BLaER1 (cell line): ENCODE results near the gene PCDHA1.

ENCODE experiments used
- H3K27ac ChIP-seq: shearing (Covaris generic); formaldehyde crosslinking; 2 replicates; pipeline ENCODE4 v1.8.1; 2022
- H3K27me3 ChIP-seq: shearing (Covaris generic); formaldehyde crosslinking; 2 replicates; pipeline ENCODE4 v1.8.1; 2022
- H3K36me3 ChIP-seq: shearing (Covaris generic); formaldehyde crosslinking; 2 replicates; pipeline ENCODE4 v1.8.1; 2022
- H3K4me1 ChIP-seq: shearing (Covaris generic); formaldehyde crosslinking; 2 replicates; pipeline ENCODE4 v1.8.1; 2022
- H3K4me2 ChIP-seq: shearing (Covaris generic); formaldehyde crosslinking; 2 replicates; pipeline ENCODE4 v1.8.1; 2022
- H3K4me3 ChIP-seq: shearing (Covaris generic); formaldehyde crosslinking; 2 replicates; pipeline ENCODE4 v1.8.1; 2022
- H3K9ac ChIP-seq: shearing (Covaris generic); formaldehyde crosslinking; 2 replicates; pipeline ENCODE4 v1.8.1; 2022
- H3K9me3 ChIP-seq: shearing (Covaris generic); formaldehyde crosslinking; 2 replicates; pipeline ENCODE4 v1.8.1; 2022
- H4K20me1 ChIP-seq: shearing (Covaris generic); formaldehyde crosslinking; 2 replicates; pipeline ENCODE4 v1.8.1; 2022
- Cebpa-rat ChIP-seq: shearing (Covaris generic); IDR thresholded peaks from 2 replicates; pipeline ENCODE4 v1.8.1; 2022

Gene PCDHA1

DNA sequence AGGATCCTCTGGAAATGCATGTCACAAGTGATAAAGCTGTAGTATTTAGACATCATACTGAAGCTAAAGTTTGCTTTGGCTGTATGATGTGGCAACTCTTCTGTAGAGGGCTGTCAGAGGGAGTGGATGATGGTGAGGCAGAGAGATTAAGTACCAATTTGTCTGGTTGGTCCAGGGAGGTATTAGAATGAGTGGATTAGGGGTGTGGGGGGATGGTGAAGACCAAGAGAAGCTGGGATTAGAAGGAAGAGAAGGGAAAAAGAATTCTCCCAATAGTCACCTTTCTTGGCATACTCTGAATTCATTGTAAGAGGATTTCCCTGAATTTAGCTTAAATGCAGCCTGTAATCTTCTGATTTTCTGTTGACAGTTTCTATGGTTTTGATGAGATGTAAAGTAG is 183.9 kb downstream of the PCDHA1 start:
- TF ChIP-seq Cebpa-rat: no peak

DNA sequence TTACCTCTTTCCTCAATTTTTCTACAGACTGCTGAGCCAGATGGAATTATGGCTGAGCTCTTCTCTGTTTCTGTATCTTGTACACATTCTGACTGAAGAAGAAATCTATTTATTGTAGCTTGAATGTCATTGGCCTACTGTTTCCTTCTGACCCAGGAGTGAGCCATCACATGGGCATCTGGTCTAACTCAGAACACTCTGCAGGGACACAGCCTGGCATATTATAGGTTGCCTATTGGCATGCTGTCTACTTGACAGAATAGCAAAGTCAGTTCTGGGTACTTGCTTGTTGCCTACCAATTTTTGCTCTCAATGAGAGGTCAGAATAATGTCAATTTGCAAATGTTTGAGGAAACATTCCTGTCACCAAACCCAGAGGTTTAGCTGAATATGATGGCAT is 187.6 kb downstream of the PCDHA1 start:
- Histone ChIP-seq H3K4me2 (no peak overlapping the region), H4K20me1 (no peaks in the 10 kb centered on the region), H3K4me1 (no peaks in the 10 kb centered on the region), H3K9ac (no peak overlapping the region), H3K27me3 (no peaks in the 10 kb centered on the region), H3K9me3 (no peaks in the 10 kb centered on the region), H3K36me3 (no peaks in the 10 kb centered on the region), H3K4me3 (no peak overlapping the region), H3K27ac (no peak overlapping the region)
- no peak for TF ChIP-seq Cebpa-rat

More for the DNA sequence above, 183.9 kb downstream of the PCDHA1 start:
- no peaks in the 10 kb centered on the region for H3K4me1 ChIP-seq
- H3K9me3 ChIP-seq: peaks cover 18% of the 10 kb centered on the region
- no peaks in the 10 kb centered on the region for H3K27me3 ChIP-seq
- no peak overlapping the region for H3K4me2 ChIP-seq
- H3K4me3 ChIP-seq: no peak overlapping the region
- H3K36me3 ChIP-seq: no peaks in the 10 kb centered on the region; the same call in 1 of the 2 replicates
- no peak overlapping the region for H3K9ac ChIP-seq
- no peak overlapping the region for H3K27ac ChIP-seq
- H4K20me1 ChIP-seq: no peaks in the 10 kb centered on the region

DNA sequence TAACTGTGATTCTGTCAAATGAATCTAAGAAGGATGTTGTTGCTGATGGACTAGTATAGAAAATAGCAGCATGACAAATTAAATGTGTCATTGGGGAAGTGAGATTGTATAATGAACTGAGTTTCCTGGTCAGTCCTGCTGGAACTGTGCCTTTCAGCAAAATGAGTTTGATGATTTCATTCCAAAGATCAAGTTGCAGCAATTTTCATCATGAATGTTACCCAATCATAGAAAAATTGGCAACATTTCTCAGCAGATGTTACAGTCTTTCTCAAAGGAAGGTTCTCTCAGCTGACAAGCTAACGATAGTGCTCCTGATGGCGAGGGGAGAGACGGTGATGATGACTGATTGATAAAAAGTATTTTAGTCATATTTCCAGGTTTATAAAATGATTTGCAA is 191.1 kb downstream of the PCDHA1 start:
- H3K9ac ChIP-seq: no peak overlapping the region
- H3K4me3 ChIP-seq: no peak overlapping the region
- H3K27me3 ChIP-seq: no peaks in the 10 kb centered on the region
- no peak for TF ChIP-seq Cebpa-rat
- H4K20me1 ChIP-seq: no peaks in the 10 kb centered on the region
- no peaks in the 10 kb centered on the region for H3K36me3 ChIP-seq
- no peaks in the 10 kb centered on the region for H3K9me3 ChIP-seq
- no peaks in the 10 kb centered on the region for H3K4me1 ChIP-seq
- no peak overlapping the region for H3K4me2 ChIP-seq
- H3K27ac ChIP-seq: no peak overlapping the region

DNA sequence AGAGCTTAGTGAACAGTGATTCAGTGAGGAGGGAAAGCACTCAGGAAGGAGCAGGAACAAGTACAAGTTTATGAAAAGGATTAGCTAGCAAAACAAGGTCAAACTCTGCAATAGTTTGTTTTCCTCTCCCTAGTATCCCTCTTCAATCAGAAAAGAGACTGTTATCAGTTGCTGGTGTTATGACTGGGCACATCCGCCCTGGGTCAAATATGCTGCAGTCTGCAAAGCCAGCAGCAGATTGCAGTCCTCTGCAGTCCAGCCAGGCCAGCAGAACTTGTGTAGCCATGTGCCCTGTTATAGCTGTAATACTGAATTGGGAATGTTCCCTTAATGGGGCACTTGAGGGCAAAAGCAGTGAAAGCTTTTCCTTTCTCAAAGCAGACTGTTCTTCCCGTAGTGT is 192.3 kb downstream of the PCDHA1 start:
- no peak overlapping the region for H3K4me2 ChIP-seq
- no peaks in the 10 kb centered on the region for H3K4me1 ChIP-seq
- no peaks in the 10 kb centered on the region for H4K20me1 ChIP-seq
- H3K36me3 ChIP-seq: no peaks in the 10 kb centered on the region
- H3K9me3 ChIP-seq: no peaks in the 10 kb centered on the region
- H3K4me3 ChIP-seq: no peak overlapping the region
- TF ChIP-seq Cebpa-rat: no peak
- H3K27me3 ChIP-seq: no peaks in the 10 kb centered on the region
- H3K9ac ChIP-seq: no peak overlapping the region
- no peak overlapping the region for H3K27ac ChIP-seq

DNA sequence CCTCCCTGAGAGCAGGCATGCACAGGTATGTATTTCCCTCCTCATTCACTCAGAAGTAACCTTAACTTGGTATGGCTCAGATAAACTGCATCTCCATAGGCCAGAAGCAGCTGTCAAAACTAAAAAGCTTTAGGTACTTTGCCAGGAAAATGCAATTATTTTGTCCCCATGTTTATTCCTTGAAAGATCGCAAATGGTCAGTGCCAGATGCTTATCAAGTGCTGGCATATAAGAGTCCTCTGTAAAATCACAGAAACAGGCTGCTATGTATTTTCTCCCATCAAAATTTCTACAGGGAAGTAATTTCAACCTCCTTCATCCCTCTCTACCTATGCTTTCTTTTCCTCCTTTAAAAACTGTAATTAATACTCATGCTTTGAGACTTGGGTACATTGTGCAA is 193.0 kb downstream of the PCDHA1 start:
- no peak overlapping the region for H3K4me2 ChIP-seq
- no peaks in the 10 kb centered on the region for H4K20me1 ChIP-seq
- H3K4me3 ChIP-seq: no peak overlapping the region
- no peak overlapping the region for H3K9ac ChIP-seq
- H3K9me3 ChIP-seq: no peaks in the 10 kb centered on the region
- H3K27me3 ChIP-seq: no peaks in the 10 kb centered on the region
- no peaks in the 10 kb centered on the region for H3K4me1 ChIP-seq
- no peak overlapping the region for H3K27ac ChIP-seq
- TF ChIP-seq Cebpa-rat: no peak
- H3K36me3 ChIP-seq: no peaks in the 10 kb centered on the region

DNA sequence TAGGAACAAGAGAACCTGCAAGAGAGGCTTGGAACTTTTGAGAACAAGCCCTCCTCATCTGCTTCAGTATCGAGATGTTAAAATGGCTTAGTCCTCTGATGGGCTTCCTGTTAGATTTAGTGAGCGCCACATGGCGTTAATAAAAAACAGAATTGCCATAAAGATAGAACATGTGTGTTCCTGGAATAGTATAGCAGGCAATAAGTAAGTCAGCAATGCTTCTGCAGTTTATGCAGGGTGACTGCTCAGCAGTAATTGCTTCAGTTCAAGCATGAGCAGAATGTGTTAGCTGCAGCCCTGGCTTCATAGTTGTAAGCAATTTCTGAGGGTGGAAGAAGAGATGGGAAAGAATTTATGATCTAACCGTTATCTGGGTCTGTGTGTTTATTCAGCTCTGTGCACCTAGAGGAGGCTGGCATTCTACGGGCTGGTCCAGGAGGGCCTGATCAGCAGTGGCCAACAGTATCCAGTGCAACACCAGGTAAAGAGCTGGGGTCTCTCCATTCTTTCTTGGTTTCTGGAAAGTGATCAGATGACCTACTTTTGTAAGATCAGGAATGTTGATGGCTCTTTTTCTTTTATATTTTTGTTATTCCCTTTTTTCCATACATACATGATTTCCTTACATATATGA is 196.3 kb downstream of the PCDHA1 start:
- no peak overlapping the region for H3K27ac ChIP-seq

DNA sequence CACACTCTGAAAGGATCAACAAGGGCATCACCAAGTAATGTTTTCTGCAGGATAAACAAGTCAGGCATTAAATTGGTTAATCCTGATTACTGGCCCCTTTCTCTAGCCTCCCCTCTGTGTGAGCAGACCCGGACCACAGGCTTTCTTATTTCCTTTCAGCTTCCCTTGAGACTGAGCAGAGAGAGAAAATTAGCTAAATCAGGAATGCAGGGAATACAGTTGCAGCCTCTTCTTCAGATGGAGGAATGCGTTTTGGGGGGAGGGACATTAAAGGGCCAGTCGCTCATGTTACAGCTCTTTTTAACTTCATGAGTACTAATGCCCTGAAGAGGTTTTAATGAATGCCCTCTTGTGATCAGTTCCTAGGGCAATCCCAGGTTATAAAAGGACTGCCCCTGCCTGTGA is 200.2 kb downstream of the PCDHA1 start:
- Histone ChIP-seq H3K36me3 (no peaks in the 10 kb centered on the region), H3K9me3 (no peaks in the 10 kb centered on the region), H3K27ac (no peak overlapping the region), H3K4me2 (no peak overlapping the region), H3K9ac (no peak overlapping the region), H3K27me3 (no peaks in the 10 kb centered on the region), H3K4me1 (0 out of 2 replicates have a peak, but pooled peaks cover 4% of the 10 kb centered on the region), H4K20me1 (no peaks in the 10 kb centered on the region), H3K4me3 (no peak overlapping the region)
- no peak for TF ChIP-seq Cebpa-rat

More for the DNA sequence above, 196.3 kb downstream of the PCDHA1 start:
- Histone ChIP-seq H3K4me2 (no peak overlapping the region), H3K4me3 (no peak overlapping the region), H3K9me3 (no peaks in the 10 kb centered on the region), H3K27me3 (no peaks in the 10 kb centered on the region), H3K9ac (no peak overlapping the region), H4K20me1 (no peaks in the 10 kb centered on the region), H3K36me3 (no peaks in the 10 kb centered on the region), H3K4me1 (0 out of 2 replicates have a peak, but pooled peaks cover 4% of the 10 kb centered on the region)
- TF ChIP-seq Cebpa-rat: no peak

DNA sequence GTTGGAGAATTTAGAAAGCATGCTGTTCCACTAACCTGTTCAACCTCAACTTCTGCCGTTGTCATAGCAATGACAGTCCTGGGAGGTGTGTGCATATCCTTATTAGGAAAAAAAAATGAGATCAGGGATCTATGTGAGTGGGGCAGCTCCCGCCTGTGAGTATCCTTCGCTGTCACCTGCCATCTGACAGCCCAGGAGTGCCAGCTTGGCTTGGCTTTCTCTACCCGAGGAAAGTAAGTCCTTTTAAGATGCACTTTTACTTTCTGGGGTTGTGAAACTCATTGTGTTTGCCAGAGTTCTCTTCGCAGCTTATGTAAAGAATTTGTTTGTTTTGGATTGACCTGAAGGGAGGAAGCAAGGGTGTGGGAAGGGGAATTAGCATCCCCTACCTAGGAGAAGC is 202.2 kb downstream of the PCDHA1 start:
- Histone ChIP-seq H3K4me1 (0 out of 2 replicates have a peak, but pooled peaks cover 4% of the 10 kb centered on the region), H3K36me3 (no peaks in the 10 kb centered on the region), H3K4me2 (no peak overlapping the region), H3K4me3 (no peak overlapping the region), H4K20me1 (no peaks in the 10 kb centered on the region), H3K9ac (no peak overlapping the region), H3K9me3 (no peaks in the 10 kb centered on the region), H3K27ac (no peak overlapping the region), H3K27me3 (no peaks in the 10 kb centered on the region)
- no peak for TF ChIP-seq Cebpa-rat

DNA sequence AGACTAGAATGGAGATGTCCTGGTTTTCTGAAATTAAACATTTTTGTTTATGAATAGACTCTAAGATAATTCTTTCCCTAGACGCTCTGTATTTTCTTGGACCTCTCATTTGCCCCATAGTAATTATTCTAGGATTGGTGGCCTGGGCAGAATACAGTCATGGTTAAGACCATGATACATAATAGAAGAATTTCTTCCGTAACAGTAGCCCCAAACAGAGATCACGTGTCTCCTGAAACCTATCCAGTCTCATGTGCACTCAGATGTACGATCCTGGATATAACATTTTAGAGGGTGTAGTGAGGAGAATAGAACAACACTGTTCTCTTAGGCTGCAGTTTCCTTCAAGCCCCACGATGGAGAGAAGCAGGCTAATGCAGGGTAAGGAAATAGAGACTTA is 202.7 kb downstream of the PCDHA1 start:
- no peak overlapping the region for H3K4me3 ChIP-seq
- H3K36me3 ChIP-seq: no peaks in the 10 kb centered on the region
- H3K4me2 ChIP-seq: no peak overlapping the region
- no peaks in the 10 kb centered on the region for H4K20me1 ChIP-seq
- no peaks in the 10 kb centered on the region for H3K9me3 ChIP-seq
- 0 out of 2 replicates have a peak, but pooled peaks cover 4% of the 10 kb centered on the region for H3K4me1 ChIP-seq
- no peak overlapping the region for H3K9ac ChIP-seq
- H3K27me3 ChIP-seq: no peaks in the 10 kb centered on the region
- no peak for TF ChIP-seq Cebpa-rat
- H3K27ac ChIP-seq: no peak overlapping the region

DNA sequence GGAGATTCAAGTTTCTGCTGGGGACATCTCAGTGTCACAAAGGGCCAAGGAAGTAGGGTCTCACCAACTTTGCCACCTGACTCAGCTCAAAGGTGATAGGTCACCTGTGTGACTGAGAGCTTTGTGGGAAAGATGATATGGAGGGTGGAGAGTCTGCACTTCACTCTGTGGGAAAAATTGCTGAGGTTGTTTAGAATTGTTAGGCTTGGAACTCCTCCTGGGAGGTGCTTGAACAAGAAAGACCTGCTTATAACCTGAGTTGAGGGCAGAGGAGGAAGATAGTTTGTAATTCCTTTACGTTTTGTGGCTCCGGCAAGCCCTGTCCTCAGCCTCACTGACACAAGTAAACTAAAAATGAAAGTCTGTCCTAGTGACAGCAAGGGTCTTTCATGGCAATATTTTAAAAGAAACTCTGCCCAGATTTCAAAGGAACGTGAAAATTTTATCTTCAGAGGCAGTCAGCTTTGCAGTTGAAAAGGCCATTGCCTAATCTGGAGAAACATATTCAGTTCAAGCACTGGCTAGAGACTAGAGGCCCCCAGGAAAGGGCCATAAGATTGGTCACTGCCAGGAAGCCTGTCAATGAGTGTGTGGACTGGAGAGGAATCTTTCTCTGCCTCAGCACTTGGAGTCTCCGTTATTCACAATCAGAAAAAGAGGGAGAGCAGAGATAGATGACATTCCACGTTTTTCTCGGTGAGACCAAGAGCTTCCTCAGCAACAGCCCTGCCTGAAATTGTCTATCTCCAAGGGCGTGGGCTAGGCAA is 203.5 kb downstream of the PCDHA1 start:
- H3K36me3 ChIP-seq: no peaks in the 10 kb centered on the region
- no peak for TF ChIP-seq Cebpa-rat
- H3K27ac ChIP-seq: no peak overlapping the region
- no peaks in the 10 kb centered on the region for H3K9me3 ChIP-seq
- H4K20me1 ChIP-seq: no peaks in the 10 kb centered on the region
- H3K27me3 ChIP-seq: no peaks in the 10 kb centered on the region
- H3K4me2 ChIP-seq: no peak overlapping the region
- H3K4me1 ChIP-seq: 0 out of 2 replicates have a peak, but pooled peaks cover 4% of the 10 kb centered on the region
- H3K9ac ChIP-seq: no peak overlapping the region
- H3K4me3 ChIP-seq: no peak overlapping the region
